GM13977 (cell line): ENCODE measurements around the gene SORBS2.

Source experiments
- DNase-seq: peaks from one replicate; pipeline ENCODE4 v3.0.0; 2012; ENCODE audit warnings: low spot score
- in situ Hi-C: fragments of 300-500 bp; cut with MboI; formaldehyde crosslinking; loops from one replicate; pipeline ENCODE4 v1.12.0; 2022; ENCODE audit warnings: low sequenced_read_pairs, low pct_unique_long_range_greater_than_20kb, mixed read lengths, inconsistent platforms; ENCODE audit not compliant: unreplicated experiment
- TF ChIP-seq, protein P1 (sequence below): IDR thresholded peaks from 2 replicates; pipeline ENCODE4 v1.5.1; 2012; ENCODE audit warnings: mild to moderate bottlenecking, control low read depth; ENCODE audit not compliant: insufficient read depth; ENCODE audit errors: extremely low read depth, missing control alignments

Gene SORBS2

DNA sequence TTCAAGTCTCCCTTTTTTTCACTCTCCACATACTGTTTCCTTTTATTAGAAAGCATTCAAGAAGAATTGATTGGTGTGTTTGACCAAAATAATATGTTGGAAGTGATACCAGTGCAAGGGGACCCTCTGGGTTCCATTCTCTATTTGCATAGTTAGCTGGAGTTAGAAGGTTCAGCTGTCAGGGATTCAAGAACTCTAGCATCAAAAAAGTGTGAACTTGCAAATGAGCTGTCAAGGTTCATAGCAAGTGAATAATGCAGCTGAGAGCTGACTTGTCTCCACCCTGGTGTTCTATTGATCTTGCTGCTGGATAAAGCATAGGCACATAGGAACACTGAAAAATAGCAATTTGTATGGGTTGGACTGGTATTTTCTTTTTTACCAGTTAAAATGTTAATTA, 73.2 kb downstream of the SORBS2 start:
- no peak for DNase-seq

DNA sequence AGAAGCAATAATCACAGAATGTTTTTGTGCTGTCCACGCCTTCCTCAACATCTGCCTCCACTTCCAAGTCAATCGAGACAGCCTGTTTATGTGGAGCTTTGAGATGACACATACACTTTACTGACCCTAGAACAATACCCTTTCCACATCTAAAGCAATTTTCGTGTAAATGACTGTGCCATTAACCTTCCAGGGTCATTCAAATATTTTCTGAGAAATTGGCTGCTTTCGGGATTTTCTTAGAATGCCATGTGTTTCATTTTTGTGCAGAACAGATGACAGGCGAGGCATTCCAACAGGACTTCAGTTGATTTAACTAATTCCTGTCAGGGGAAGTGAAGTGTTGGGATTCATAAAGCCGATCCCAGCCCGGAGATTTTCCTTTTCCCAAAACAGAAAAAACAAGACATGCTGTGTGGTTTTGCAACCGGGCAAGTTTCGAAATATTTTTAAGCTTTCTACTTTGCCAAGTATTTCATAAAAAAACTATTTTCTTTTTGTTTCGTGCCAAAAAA, 73.9 kb downstream of the SORBS2 start:
- in situ Hi-C loops = no loop called here
- DNase-seq = no peak
- TF ChIP-seq, protein P1, sequence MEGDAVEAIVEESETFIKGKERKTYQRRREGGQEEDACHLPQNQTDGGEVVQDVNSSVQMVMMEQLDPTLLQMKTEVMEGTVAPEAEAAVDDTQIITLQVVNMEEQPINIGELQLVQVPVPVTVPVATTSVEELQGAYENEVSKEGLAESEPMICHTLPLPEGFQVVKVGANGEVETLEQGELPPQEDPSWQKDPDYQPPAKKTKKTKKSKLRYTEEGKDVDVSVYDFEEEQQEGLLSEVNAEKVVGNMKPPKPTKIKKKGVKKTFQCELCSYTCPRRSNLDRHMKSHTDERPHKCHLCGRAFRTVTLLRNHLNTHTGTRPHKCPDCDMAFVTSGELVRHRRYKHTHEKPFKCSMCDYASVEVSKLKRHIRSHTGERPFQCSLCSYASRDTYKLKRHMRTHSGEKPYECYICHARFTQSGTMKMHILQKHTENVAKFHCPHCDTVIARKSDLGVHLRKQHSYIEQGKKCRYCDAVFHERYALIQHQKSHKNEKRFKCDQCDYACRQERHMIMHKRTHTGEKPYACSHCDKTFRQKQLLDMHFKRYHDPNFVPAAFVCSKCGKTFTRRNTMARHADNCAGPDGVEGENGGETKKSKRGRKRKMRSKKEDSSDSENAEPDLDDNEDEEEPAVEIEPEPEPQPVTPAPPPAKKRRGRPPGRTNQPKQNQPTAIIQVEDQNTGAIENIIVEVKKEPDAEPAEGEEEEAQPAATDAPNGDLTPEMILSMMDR = no peak

More for the DNA sequence above, 73.2 kb downstream of the SORBS2 start:
- in situ Hi-C loops = no loop called here
- TF ChIP-seq, protein P1 = no peak

DNA sequence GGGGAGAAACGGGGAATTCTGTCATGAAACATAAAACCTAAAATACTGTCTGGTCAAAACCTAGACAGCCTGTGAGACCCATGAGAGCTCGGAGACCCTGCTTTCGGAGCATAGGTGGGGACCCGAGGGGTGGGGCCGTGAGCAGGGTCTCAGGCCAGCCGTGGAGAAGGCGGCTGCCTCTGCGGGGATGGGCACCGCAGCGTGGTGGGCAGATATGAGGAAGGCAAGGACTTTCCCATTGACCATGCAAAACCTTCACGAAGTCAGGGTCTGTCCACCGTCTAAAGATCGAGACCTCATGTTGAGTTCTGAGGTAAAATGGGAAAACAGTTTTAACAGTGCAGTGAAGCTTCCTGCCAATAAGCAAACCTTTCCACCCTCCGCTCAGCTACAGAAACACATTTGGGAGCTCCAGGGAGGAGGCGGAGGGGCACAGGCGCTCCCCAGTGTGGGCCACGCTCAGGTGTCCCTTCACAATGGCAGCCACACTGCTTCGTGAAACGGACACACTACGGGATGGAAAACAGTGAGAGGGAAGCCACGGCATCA, 74.4 kb downstream of the SORBS2 start:
- in situ Hi-C loops = no loop called here
- TF ChIP-seq, protein P1 = no peak

DNA sequence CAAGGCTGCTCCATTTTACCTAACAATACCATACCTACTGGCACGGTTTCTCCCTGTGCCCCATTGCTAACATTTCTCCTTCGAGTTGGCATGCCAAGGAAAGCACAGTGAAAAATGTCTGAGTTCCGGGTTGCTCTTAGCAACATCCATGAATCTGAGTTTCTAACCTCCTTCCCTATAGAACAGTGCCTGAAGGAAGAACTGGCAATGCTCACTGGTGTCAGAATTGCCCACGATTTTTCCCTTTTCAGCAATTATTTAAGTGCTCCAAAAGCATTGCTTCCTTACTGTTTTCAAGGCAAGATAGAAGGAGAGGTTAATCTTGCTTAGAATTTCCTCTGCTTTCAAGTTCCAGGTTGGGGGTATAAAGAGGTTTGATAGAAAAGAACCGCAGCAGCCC, 75.1 kb downstream of the SORBS2 start:
- DNase-seq = no peak
- in situ Hi-C loops = no loop called here
- TF ChIP-seq, protein P1 = no peak

More for the DNA sequence above, 74.4 kb downstream of the SORBS2 start:
- DNase-seq = no peak

DNA sequence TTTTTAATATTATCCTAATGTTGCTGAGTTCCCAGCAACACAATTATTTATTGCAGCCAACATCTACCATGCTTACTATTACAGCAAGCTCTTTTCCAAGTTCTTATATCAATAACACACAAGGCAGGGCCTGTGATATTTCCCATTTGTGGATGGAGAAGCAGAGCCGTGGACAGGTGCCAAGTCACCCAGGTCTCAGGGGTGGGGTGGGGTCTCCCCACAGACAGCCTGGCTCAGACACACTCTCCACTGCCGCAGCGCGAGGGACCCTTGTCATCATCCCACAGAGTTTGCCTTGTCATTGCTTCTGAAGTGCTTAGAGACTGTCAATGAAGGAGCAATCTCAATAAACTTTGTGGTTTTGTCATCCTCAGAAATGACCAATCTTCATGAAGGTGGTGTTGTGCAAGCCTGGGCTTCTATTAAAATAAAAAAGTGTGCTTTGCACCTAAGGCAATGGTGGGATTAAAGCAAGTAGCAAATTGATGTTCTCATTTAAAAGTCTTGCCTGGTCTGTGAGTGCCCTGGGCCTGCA, 76.1 kb downstream of the SORBS2 start:
- in situ Hi-C loops = no loop called here
- no peak for DNase-seq
- TF ChIP-seq, protein P1 = no peak

DNA sequence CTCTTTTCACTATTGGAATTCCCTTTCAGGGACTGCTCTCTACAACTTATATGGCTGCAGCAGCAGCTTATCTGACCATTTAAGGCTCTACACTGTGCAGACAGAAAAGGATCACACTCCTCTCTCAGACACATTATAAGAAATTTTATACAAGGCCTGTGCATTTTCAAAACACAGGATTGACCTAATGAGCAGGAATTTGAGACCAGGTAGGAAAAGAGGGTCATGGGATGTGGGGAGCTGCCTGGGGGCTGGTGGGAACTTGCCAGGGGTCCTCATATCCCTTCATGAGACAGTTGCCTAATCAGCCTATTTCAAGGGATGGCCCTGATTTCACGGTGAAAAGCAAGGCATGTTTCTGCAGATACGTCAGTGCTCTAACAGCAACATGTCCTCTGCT, 77.1 kb downstream of the SORBS2 start:
- in situ Hi-C loops = no loop called here
- no peak for DNase-seq
- TF ChIP-seq, protein P1 = no peak
